Kidney (tissue), 14 donors: ENCODE results near the gene MPL. TPM values are rescaled to one million over a fixed set of nuclear protein-coding genes. Genes with fewer than 3 reads are reported as not detected.

Experiments used
- DNase-seq, 5 donors: peaks; one replicate each; pipeline ENCODE4 v3.0.0-alpha.2; 2013 to 2020
- FAIRE-seq: peaks from 2 replicates; lab custom pipeline; 2012; peaks lifted over from hg19 to GRCh38; lab: Jason Lieb, UNC
- H3K27ac ChIP-seq, 2 donors: one replicate each; pipeline ENCODE4 v1.7.0; 2013; ENCODE audit warnings: low read depth in 2 of 2, low read length in 2 of 2, inconsistent platforms in 1 of 2
- H3K27me3 ChIP-seq: one replicate; pipeline ENCODE4 v1.7.1; 2013; ENCODE audit warnings: low read length, inconsistent platforms; ENCODE audit not compliant: control insufficient read depth, insufficient read depth
- H3K36me3 ChIP-seq, 3 donors: one replicate each; pipeline versions ENCODE4 v1.7.0 to v1.7.1; 2013; ENCODE audit warnings: low read length in 3 of 3, control low read depth in 1 of 3, inconsistent platforms in 1 of 3; ENCODE audit not compliant: insufficient read depth in 3 of 3, control insufficient read depth in 2 of 3
- H3K4me1 ChIP-seq, 3 donors: one replicate each; pipeline versions ENCODE4 v1.7.0 to v1.7.1; 2013; ENCODE audit warnings: low read length in 3 of 3, inconsistent platforms in 1 of 3, low read depth in 1 of 3; ENCODE audit not compliant: control insufficient read depth in 2 of 3, insufficient read depth in 2 of 3
- H3K4me3 ChIP-seq, 3 donors: one replicate each; pipeline versions ENCODE4 v1.7.0 to v1.8.1; 2013; ENCODE audit warnings: low read length in 3 of 3, control low read depth in 1 of 3, inconsistent platforms in 1 of 3
- H3K9ac ChIP-seq, 3 donors: one replicate each; pipeline versions ENCODE4 v1.7.0 to v1.7.1; 2013; ENCODE audit warnings: low read length in 3 of 3, control low read depth in 1 of 3, inconsistent platforms in 1 of 3
- H3K9me3 ChIP-seq, 3 donors: one replicate each; pipeline versions ENCODE4 v1.7.0 to v1.7.1; 2013; ENCODE audit warnings: low read length in 3 of 3, control low read depth in 1 of 3, inconsistent platforms in 1 of 3; ENCODE audit not compliant: control insufficient read depth in 2 of 3, insufficient read depth in 1 of 3
- intact Hi-C: fragments of 100-400 bp; cut with DNase I; formaldehyde crosslinking; loops from one replicate; pipeline ENCODE4 v1.11.1; 2022
- polyA plus RNA-seq: library from polyadenylated mRNA; stranded (reverse); fragments of 350-450 nt; fragmentation: Illumina TruSeq; extraction: RNeasy Lipid Tissue Mini Kit (QIAGEN cat#74804); gene quantifications from one replicate; pipeline ENCODE4 v1.2.3, GENCODE V29; 2014; ENCODE audit warnings: low read depth, low replicate concordance; ENCODE audit not compliant: insufficient read depth
- total RNA-seq: library from RNA; stranded (reverse); fragmentation: NEBNext Ultra II Directional; extraction: Animal tissue kit (Norgen Biotek cat#: 25700); gene quantifications from one replicate; pipeline ENCODE4 v1.2.1, GENCODE V29; 2021
- TF ChIP-seq, protein P1 (sequence below): IDR thresholded peaks from 3 replicates; pipeline ENCODE4 v1.5.1; 2012; ENCODE audit warnings: mild to moderate bottlenecking, moderate library complexity, borderline replicate concordance; ENCODE audit not compliant: insufficient read depth; ENCODE audit errors: extremely low read depth
- donor health status: control.
- donor health status: control.
- donor health status: control.
- donor health status: control.
- donor health status: control.
- donor health status: DM: yes; HTN: yes; CAD: no.
- donor health status: Normal renal cell carcinoma (clear cell type).

MPL gene
- total and polyA plus RNA-seq, 2 donors from 2014 or later: 0.25 TPM; not detected in 1

DNA sequence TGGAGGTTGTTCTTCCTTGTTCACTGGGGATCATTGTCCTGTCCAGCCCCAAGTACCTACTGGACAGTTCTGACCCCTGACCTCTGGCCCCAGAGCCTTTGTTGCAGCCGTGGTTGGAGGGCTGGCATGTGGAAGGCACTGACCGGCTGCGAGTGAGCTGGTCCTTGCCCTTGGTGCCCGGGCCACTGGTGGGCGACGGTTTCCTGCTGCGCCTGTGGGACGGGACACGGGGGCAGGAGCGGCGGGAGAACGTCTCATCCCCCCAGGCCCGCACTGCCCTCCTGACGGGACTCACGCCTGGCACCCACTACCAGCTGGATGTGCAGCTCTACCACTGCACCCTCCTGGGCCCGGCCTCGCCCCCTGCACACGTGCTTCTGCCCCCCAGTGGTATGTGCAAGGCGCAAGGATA lies 25.4 kb upstream of the MPL start:
- Histone ChIP-seq H3K9ac (no peak overlapping the region), H3K4me1 (no peaks in the 10 kb centered on the region), H3K9me3 (no peaks in the 10 kb centered on the region), H3K36me3 (peaks cover 0 to 3% (median 0%) of the 10 kb centered on the region in 3 donors), H3K27ac (no peak overlapping the region), H3K27me3 (no peaks in the 10 kb centered on the region), H3K4me3 (no peak overlapping the region)
- TF ChIP-seq, protein P1, sequence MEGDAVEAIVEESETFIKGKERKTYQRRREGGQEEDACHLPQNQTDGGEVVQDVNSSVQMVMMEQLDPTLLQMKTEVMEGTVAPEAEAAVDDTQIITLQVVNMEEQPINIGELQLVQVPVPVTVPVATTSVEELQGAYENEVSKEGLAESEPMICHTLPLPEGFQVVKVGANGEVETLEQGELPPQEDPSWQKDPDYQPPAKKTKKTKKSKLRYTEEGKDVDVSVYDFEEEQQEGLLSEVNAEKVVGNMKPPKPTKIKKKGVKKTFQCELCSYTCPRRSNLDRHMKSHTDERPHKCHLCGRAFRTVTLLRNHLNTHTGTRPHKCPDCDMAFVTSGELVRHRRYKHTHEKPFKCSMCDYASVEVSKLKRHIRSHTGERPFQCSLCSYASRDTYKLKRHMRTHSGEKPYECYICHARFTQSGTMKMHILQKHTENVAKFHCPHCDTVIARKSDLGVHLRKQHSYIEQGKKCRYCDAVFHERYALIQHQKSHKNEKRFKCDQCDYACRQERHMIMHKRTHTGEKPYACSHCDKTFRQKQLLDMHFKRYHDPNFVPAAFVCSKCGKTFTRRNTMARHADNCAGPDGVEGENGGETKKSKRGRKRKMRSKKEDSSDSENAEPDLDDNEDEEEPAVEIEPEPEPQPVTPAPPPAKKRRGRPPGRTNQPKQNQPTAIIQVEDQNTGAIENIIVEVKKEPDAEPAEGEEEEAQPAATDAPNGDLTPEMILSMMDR: no peak
- intact Hi-C loops: no loop called here
- no peak for FAIRE-seq
- DNase-seq: peak in 1 of 5 donors; percentile 30

GRCh38 chr1:43312663-43313515 lies 24.7 kb upstream of the MPL start:
- Histone ChIP-seq H3K4me1 (no peaks in the 10 kb centered on the region), H3K27ac (no peak overlapping the region), H3K9ac (no peak overlapping the region), H3K36me3 (peaks cover 0 to 3% (median 0%) of the 10 kb centered on the region in 3 donors), H3K9me3 (no peaks in the 10 kb centered on the region), H3K4me3 (no peak overlapping the region), H3K27me3 (no peaks in the 10 kb centered on the region)
- DNase-seq (peak in 1 of 5 donors; percentile 26), FAIRE-seq (no peak)
- intact Hi-C loops: no loop called here
- TF ChIP-seq, protein P1: no peak

- Histone ChIP-seq H3K4me3 (no peak overlapping the region), H3K9me3 (no peaks in the 10 kb centered on the region), H3K36me3 (peaks cover 0 to 3% (median 0%) of the 10 kb centered on the region in 3 donors), H3K27ac (no peak overlapping the region), H3K4me1 (no peaks in the 10 kb centered on the region), H3K9ac (no peak overlapping the region), H3K27me3 (no peaks in the 10 kb centered on the region)
- intact Hi-C loops: no loop called here
- no peak for FAIRE-seq
- TF ChIP-seq, protein P1: no peak
- DNase-seq: no peak
Measured at GRCh38 chr1:43313771-43314170, 23.8 kb upstream of the MPL start.
